Measurements from ENCODE around the gene SPATA19.

SPATA19 gene

GRCh38 chr11:133803026-133803425, 42.3 kb downstream of the SPATA19 start:
- no peaks in the 10 kb centered on the region for H3K27me3 ChIP-seq (ENCODE audit: control insufficient read depth in 1 of 2, insufficient read depth in 2 of 2, low read length in 2 of 2)
- no peak overlapping the region for H3K27ac ChIP-seq (ENCODE audit: low read depth, low read length)
- H3K9me3 ChIP-seq (ENCODE audit: control insufficient read depth in 1 of 2, low read length in 2 of 2): no peaks in the 10 kb centered on the region
- no peaks in the 10 kb centered on the region for H3K4me1 ChIP-seq (ENCODE audit: control insufficient read depth in 1 of 2, insufficient read depth in 2 of 2, low read length in 2 of 2)
- H3K36me3 ChIP-seq (ENCODE audit: control insufficient read depth in 1 of 2, insufficient read depth in 2 of 2, low read length in 2 of 2): no peaks in the 10 kb centered on the region
- no peak overlapping the region for H3K4me3 ChIP-seq (ENCODE audit: low read depth in 1 of 2, low read length in 2 of 2)
- H3K9ac ChIP-seq (ENCODE audit: low read depth in 1 of 2, low read length in 2 of 2): no peak overlapping the region

DNA sequence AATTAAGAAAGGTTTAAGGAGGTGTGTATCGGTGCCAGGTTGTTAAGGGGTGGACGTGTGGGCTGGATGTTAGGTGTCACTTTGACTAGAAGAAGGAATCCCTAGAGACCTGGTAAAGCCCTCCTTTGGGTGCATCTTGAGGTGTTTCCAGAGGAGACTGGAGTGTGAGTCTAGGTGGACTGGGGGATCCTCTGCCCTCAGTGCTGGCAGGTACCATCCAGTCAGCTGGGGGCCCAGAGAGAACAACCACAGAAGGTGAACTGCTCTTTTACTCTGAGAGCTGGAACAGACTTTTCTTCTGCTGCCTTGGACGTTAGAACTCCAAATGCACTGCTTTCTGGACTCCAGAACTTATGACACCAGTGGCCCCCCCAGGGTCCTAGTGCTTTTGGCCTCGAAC, 44.0 kb downstream of the SPATA19 start:
- H3K27ac ChIP-seq (ENCODE audit: low read depth, low read length): no peak overlapping the region
- H3K4me1 ChIP-seq (ENCODE audit: control insufficient read depth in 1 of 2, insufficient read depth in 2 of 2, low read length in 2 of 2): no peaks in the 10 kb centered on the region
- H3K9me3 ChIP-seq (ENCODE audit: control insufficient read depth in 1 of 2, low read length in 2 of 2): no peaks in the 10 kb centered on the region
- no peak overlapping the region for H3K9ac ChIP-seq (ENCODE audit: low read depth in 1 of 2, low read length in 2 of 2)
- no peaks in the 10 kb centered on the region for H3K27me3 ChIP-seq (ENCODE audit: control insufficient read depth in 1 of 2, insufficient read depth in 2 of 2, low read length in 2 of 2)
- H3K4me3 ChIP-seq (ENCODE audit: low read depth in 1 of 2, low read length in 2 of 2): no peak overlapping the region
- no peaks in the 10 kb centered on the region for H3K36me3 ChIP-seq (ENCODE audit: control insufficient read depth in 1 of 2, insufficient read depth in 2 of 2, low read length in 2 of 2)

GRCh38 chr11:133800666-133801065, 44.6 kb downstream of the SPATA19 start:
- Histone ChIP-seq H3K27ac (ENCODE audit: low read depth, low read length) (no peak overlapping the region), H3K4me1 (ENCODE audit: control insufficient read depth in 1 of 2, insufficient read depth in 2 of 2, low read length in 2 of 2) (no peaks in the 10 kb centered on the region), H3K4me3 (ENCODE audit: low read depth in 1 of 2, low read length in 2 of 2) (no peak overlapping the region), H3K9ac (ENCODE audit: low read depth in 1 of 2, low read length in 2 of 2) (no peak overlapping the region), H3K36me3 (ENCODE audit: control insufficient read depth in 1 of 2, insufficient read depth in 2 of 2, low read length in 2 of 2) (no peaks in the 10 kb centered on the region), H3K27me3 (ENCODE audit: control insufficient read depth in 1 of 2, insufficient read depth in 2 of 2, low read length in 2 of 2) (no peaks in the 10 kb centered on the region), H3K9me3 (ENCODE audit: control insufficient read depth in 1 of 2, low read length in 2 of 2) (no peaks in the 10 kb centered on the region)

- no peaks in the 10 kb centered on the region for H3K36me3 ChIP-seq (ENCODE audit: control insufficient read depth in 1 of 2, insufficient read depth in 2 of 2, low read length in 2 of 2)
- no peak overlapping the region for H3K4me3 ChIP-seq (ENCODE audit: low read depth in 1 of 2, low read length in 2 of 2)
- no peak overlapping the region for H3K9ac ChIP-seq (ENCODE audit: low read depth in 1 of 2, low read length in 2 of 2)
- no peaks in the 10 kb centered on the region for H3K27me3 ChIP-seq (ENCODE audit: control insufficient read depth in 1 of 2, insufficient read depth in 2 of 2, low read length in 2 of 2)
- H3K4me1 ChIP-seq (ENCODE audit: control insufficient read depth in 1 of 2, insufficient read depth in 2 of 2, low read length in 2 of 2): no peaks in the 10 kb centered on the region
- no peak overlapping the region for H3K27ac ChIP-seq (ENCODE audit: low read depth, low read length)
- peaks cover 0 to 5% of the 10 kb centered on the region in 2 donors for H3K9me3 ChIP-seq (ENCODE audit: control insufficient read depth in 1 of 2, low read length in 2 of 2)
Measured at GRCh38 chr11:133797554-133797953, 47.8 kb downstream of the SPATA19 start.

- Histone ChIP-seq H3K9me3 (ENCODE audit: control insufficient read depth in 1 of 2, low read length in 2 of 2) (peaks cover 0 to 5% of the 10 kb centered on the region in 2 donors), H3K27ac (ENCODE audit: low read depth, low read length) (no peak overlapping the region), H3K4me1 (ENCODE audit: control insufficient read depth in 1 of 2, insufficient read depth in 2 of 2, low read length in 2 of 2) (no peaks in the 10 kb centered on the region), H3K9ac (ENCODE audit: low read depth in 1 of 2, low read length in 2 of 2) (no peak overlapping the region), H3K4me3 (ENCODE audit: low read depth in 1 of 2, low read length in 2 of 2) (no peak overlapping the region), H3K27me3 (ENCODE audit: control insufficient read depth in 1 of 2, insufficient read depth in 2 of 2, low read length in 2 of 2) (no peaks in the 10 kb centered on the region), H3K36me3 (ENCODE audit: control insufficient read depth in 1 of 2, insufficient read depth in 2 of 2, low read length in 2 of 2) (no peaks in the 10 kb centered on the region)
Measured at GRCh38 chr11:133796043-133796795, 49.1 kb downstream of the SPATA19 start.

DNA sequence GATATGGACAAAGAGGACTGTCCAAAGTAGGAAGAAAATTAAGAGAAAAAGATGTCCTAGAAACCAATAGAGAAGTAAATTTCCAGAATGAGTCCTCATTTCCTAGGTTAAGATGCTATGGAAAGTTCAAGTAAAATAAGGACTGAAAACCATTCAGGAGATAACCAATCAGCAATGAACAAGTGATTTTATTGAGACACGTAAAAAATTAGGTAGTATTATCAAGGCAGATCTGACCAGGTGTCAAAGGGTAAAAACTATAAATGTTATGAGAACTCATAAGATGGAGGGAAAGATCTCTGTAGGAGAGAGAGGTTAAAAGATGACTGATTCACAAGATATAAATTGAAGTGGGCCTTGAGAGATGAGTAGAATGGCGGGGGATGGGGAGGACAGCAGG, 50.2 kb downstream of the SPATA19 start:
- H3K9ac ChIP-seq (ENCODE audit: low read depth in 1 of 2, low read length in 2 of 2): no peak overlapping the region
- H3K9me3 ChIP-seq (ENCODE audit: control insufficient read depth in 1 of 2, low read length in 2 of 2): peaks cover 0 to 5% of the 10 kb centered on the region in 2 donors
- no peak overlapping the region for H3K4me3 ChIP-seq (ENCODE audit: low read depth in 1 of 2, low read length in 2 of 2)
- H3K36me3 ChIP-seq (ENCODE audit: control insufficient read depth in 1 of 2, insufficient read depth in 2 of 2, low read length in 2 of 2): no peaks in the 10 kb centered on the region
- H3K27ac ChIP-seq (ENCODE audit: low read depth, low read length): no peak overlapping the region
- no peaks in the 10 kb centered on the region for H3K4me1 ChIP-seq (ENCODE audit: control insufficient read depth in 1 of 2, insufficient read depth in 2 of 2, low read length in 2 of 2)
- no peaks in the 10 kb centered on the region for H3K27me3 ChIP-seq (ENCODE audit: control insufficient read depth in 1 of 2, insufficient read depth in 2 of 2, low read length in 2 of 2)

GRCh38 chr11:133794205-133794604, 51.1 kb downstream of the SPATA19 start:
- no peak overlapping the region for H3K27ac ChIP-seq (ENCODE audit: low read depth, low read length)
- H3K4me1 ChIP-seq (ENCODE audit: control insufficient read depth in 1 of 2, insufficient read depth in 2 of 2, low read length in 2 of 2): no peaks in the 10 kb centered on the region
- H3K4me3 ChIP-seq (ENCODE audit: low read depth in 1 of 2, low read length in 2 of 2): no peak overlapping the region
- no peaks in the 10 kb centered on the region for H3K27me3 ChIP-seq (ENCODE audit: control insufficient read depth in 1 of 2, insufficient read depth in 2 of 2, low read length in 2 of 2)
- no peak overlapping the region for H3K9ac ChIP-seq (ENCODE audit: low read depth in 1 of 2, low read length in 2 of 2)
- no peaks in the 10 kb centered on the region for H3K36me3 ChIP-seq (ENCODE audit: control insufficient read depth in 1 of 2, insufficient read depth in 2 of 2, low read length in 2 of 2)
- peaks cover 0 to 5% of the 10 kb centered on the region in 2 donors for H3K9me3 ChIP-seq (ENCODE audit: control insufficient read depth in 1 of 2, low read length in 2 of 2)

- H3K9me3 ChIP-seq (ENCODE audit: control insufficient read depth in 1 of 2, low read length in 2 of 2): peaks cover 0 to 5% of the 10 kb centered on the region in 2 donors
- H3K36me3 ChIP-seq (ENCODE audit: control insufficient read depth in 1 of 2, insufficient read depth in 2 of 2, low read length in 2 of 2): no peaks in the 10 kb centered on the region
- no peak overlapping the region for H3K27ac ChIP-seq (ENCODE audit: low read depth, low read length)
- no peak overlapping the region for H3K4me3 ChIP-seq (ENCODE audit: low read depth in 1 of 2, low read length in 2 of 2)
- H3K4me1 ChIP-seq (ENCODE audit: control insufficient read depth in 1 of 2, insufficient read depth in 2 of 2, low read length in 2 of 2): no peaks in the 10 kb centered on the region
- no peaks in the 10 kb centered on the region for H3K27me3 ChIP-seq (ENCODE audit: control insufficient read depth in 1 of 2, insufficient read depth in 2 of 2, low read length in 2 of 2)
- H3K9ac ChIP-seq (ENCODE audit: low read depth in 1 of 2, low read length in 2 of 2): no peak overlapping the region
Measured at GRCh38 chr11:133793271-133794035, 51.9 kb downstream of the SPATA19 start.

GRCh38 chr11:133790995-133791394, 54.3 kb downstream of the SPATA19 start:
- Histone ChIP-seq H3K4me1 (ENCODE audit: control insufficient read depth in 1 of 2, insufficient read depth in 2 of 2, low read length in 2 of 2) (no peaks in the 10 kb centered on the region), H3K4me3 (ENCODE audit: low read depth in 1 of 2, low read length in 2 of 2) (no peak overlapping the region), H3K27ac (ENCODE audit: low read depth, low read length) (no peak overlapping the region), H3K9me3 (ENCODE audit: control insufficient read depth in 1 of 2, low read length in 2 of 2) (peaks cover 0 to 5% of the 10 kb centered on the region in 2 donors), H3K27me3 (ENCODE audit: control insufficient read depth in 1 of 2, insufficient read depth in 2 of 2, low read length in 2 of 2) (peaks cover 0 to 13% of the 10 kb centered on the region in 2 donors), H3K36me3 (ENCODE audit: control insufficient read depth in 1 of 2, insufficient read depth in 2 of 2, low read length in 2 of 2) (no peaks in the 10 kb centered on the region), H3K9ac (ENCODE audit: low read depth in 1 of 2, low read length in 2 of 2) (no peak overlapping the region)
